ENCODE results near the gene GAB2. TPM values are rescaled to one million over a fixed set of nuclear protein-coding genes. Genes with fewer than 3 reads are reported as not detected.
"Not testable (repeated sequence)": the region's sequence is repeated elsewhere in the genome, so short reads cannot be mapped to it uniquely, and the experiment has no call there.

Gene GAB2
- total RNA-seq, 1 donor from 2014 or later: 6.6 TPM

GRCh38 chr11:78223320-78223954, 194.2 kb downstream of the GAB2 start:
- DNase-seq (ENCODE audit: low read depth) (no peak), FAIRE-seq (no peak)
- no peak for TF ChIP-seq CTCF (IDR thresholded peaks at IDR 0.05; ENCODE audit: insufficient read depth, low read length, severe bottlenecking)
- no peak overlapping the region for H3K4me3 ChIP-seq (ENCODE audit: low read depth, low read length)
- H3K27me3 ChIP-seq (ENCODE audit: control insufficient read depth, insufficient read depth, low read length): no peaks in the 10 kb centered on the region
- H3K36me3 ChIP-seq (ENCODE audit: control insufficient read depth, insufficient read depth, low read length): peaks cover 4% of the 10 kb centered on the region

- not testable (repeated sequence) for H3K4me3 ChIP-seq (ENCODE audit: low read depth, low read length); H3K36me3 ChIP-seq (ENCODE audit: control insufficient read depth, insufficient read depth, low read length); DNase-seq (ENCODE audit: low read depth); FAIRE-seq; H3K27me3 ChIP-seq (ENCODE audit: control insufficient read depth, insufficient read depth, low read length)
Measured at GRCh38 chr11:78222726-78223125, 194.9 kb downstream of the GAB2 start.

- H3K4me3 ChIP-seq (ENCODE audit: low read depth, low read length): no peak overlapping the region
- TF ChIP-seq CTCF (IDR thresholded peaks at IDR 0.05; ENCODE audit: insufficient read depth, low read length, severe bottlenecking): no peak
- FAIRE-seq: no peak
- DNase-seq (ENCODE audit: low read depth): no peak
- no peaks in the 10 kb centered on the region for H3K27me3 ChIP-seq (ENCODE audit: control insufficient read depth, insufficient read depth, low read length)
- H3K36me3 ChIP-seq (ENCODE audit: control insufficient read depth, insufficient read depth, low read length): peaks cover 4% of the 10 kb centered on the region
Measured at GRCh38 chr11:78221396-78222315, 196.0 kb downstream of the GAB2 start.

GRCh38 chr11:78220218-78221157, 197.1 kb downstream of the GAB2 start:
- no peak for FAIRE-seq
- Histone ChIP-seq H3K36me3 (ENCODE audit: control insufficient read depth, insufficient read depth, low read length) (peaks cover 4% of the 10 kb centered on the region), H3K27me3 (ENCODE audit: control insufficient read depth, insufficient read depth, low read length) (no peaks in the 10 kb centered on the region), H3K4me3 (ENCODE audit: low read depth, low read length) (no peak overlapping the region)
- no peak for DNase-seq (ENCODE audit: low read depth)
- no peak for TF ChIP-seq CTCF (IDR thresholded peaks at IDR 0.05; ENCODE audit: insufficient read depth, low read length, severe bottlenecking)

GRCh38 chr11:78219493-78220217, 198.0 kb downstream of the GAB2 start:
- no peaks in the 10 kb centered on the region for H3K27me3 ChIP-seq (ENCODE audit: control insufficient read depth, insufficient read depth, low read length)
- TF ChIP-seq CTCF (IDR thresholded peaks at IDR 0.05; ENCODE audit: insufficient read depth, low read length, severe bottlenecking): no peak
- DNase-seq (ENCODE audit: low read depth): no peak
- H3K4me3 ChIP-seq (ENCODE audit: low read depth, low read length): no peak overlapping the region
- FAIRE-seq: no peak
- peaks cover 4% of the 10 kb centered on the region for H3K36me3 ChIP-seq (ENCODE audit: control insufficient read depth, insufficient read depth, low read length)
